ENCODE measurements around the gene MYMK.

The MYMK gene

GRCh38 chr9:133495327-133496293, 29.1 kb downstream of the MYMK start:
- DNase-seq (ENCODE audit: low read depth in 1 of 2, low spot score in 1 of 2), result no peak
- in situ Hi-C loops (cut with HindIII; ENCODE audit: low pct_unique_long_range_greater_than_20kb, low sequenced_read_pairs), result no loop called here
- TF ChIP-seq JUND (IDR thresholded peaks at IDR 0.05; ENCODE audit: low read depth), result no peak

GRCh38 chr9:133494636-133495326, 30.0 kb downstream of the MYMK start:
- in situ Hi-C loops (cut with HindIII; ENCODE audit: low pct_unique_long_range_greater_than_20kb, low sequenced_read_pairs), result no loop called here
- DNase-seq (ENCODE audit: low read depth in 1 of 2, low spot score in 1 of 2), result no peak
- no peak for TF ChIP-seq JUND (IDR thresholded peaks at IDR 0.05; ENCODE audit: low read depth)

GRCh38 chr9:133493845-133494540, 30.8 kb downstream of the MYMK start:
- no peak for DNase-seq (ENCODE audit: low read depth in 1 of 2, low spot score in 1 of 2)
- no peak for TF ChIP-seq JUND (IDR thresholded peaks at IDR 0.05; ENCODE audit: low read depth)
- in situ Hi-C loops (cut with HindIII; ENCODE audit: low pct_unique_long_range_greater_than_20kb, low sequenced_read_pairs), result no loop called here

GRCh38 chr9:133493428-133493827, 31.3 kb downstream of the MYMK start:
- in situ Hi-C loops (cut with HindIII; ENCODE audit: low pct_unique_long_range_greater_than_20kb, low sequenced_read_pairs), result no loop called here
- TF ChIP-seq JUND (IDR thresholded peaks at IDR 0.05; ENCODE audit: low read depth), result no peak
- no peak for DNase-seq (ENCODE audit: low read depth in 1 of 2, low spot score in 1 of 2)

GRCh38 chr9:133492061-133493021, 32.4 kb downstream of the MYMK start:
- DNase-seq (ENCODE audit: low read depth in 1 of 2, low spot score in 1 of 2), result no peak
- TF ChIP-seq JUND (IDR thresholded peaks at IDR 0.05; ENCODE audit: low read depth), result no peak
- in situ Hi-C loops (cut with HindIII; ENCODE audit: low pct_unique_long_range_greater_than_20kb, low sequenced_read_pairs), result no loop called here

GRCh38 chr9:133491656-133491925, 33.2 kb downstream of the MYMK start:
- TF ChIP-seq JUND (IDR thresholded peaks at IDR 0.05; ENCODE audit: low read depth), result no peak
- in situ Hi-C loops (cut with HindIII; ENCODE audit: low pct_unique_long_range_greater_than_20kb, low sequenced_read_pairs), result no loop called here
- no peak for DNase-seq (ENCODE audit: low read depth in 1 of 2, low spot score in 1 of 2)

GRCh38 chr9:133490865-133491655, 33.7 kb downstream of the MYMK start:
- no peak for TF ChIP-seq JUND (IDR thresholded peaks at IDR 0.05; ENCODE audit: low read depth)
- in situ Hi-C loops (cut with HindIII; ENCODE audit: low pct_unique_long_range_greater_than_20kb, low sequenced_read_pairs), result no loop called here

DNA sequence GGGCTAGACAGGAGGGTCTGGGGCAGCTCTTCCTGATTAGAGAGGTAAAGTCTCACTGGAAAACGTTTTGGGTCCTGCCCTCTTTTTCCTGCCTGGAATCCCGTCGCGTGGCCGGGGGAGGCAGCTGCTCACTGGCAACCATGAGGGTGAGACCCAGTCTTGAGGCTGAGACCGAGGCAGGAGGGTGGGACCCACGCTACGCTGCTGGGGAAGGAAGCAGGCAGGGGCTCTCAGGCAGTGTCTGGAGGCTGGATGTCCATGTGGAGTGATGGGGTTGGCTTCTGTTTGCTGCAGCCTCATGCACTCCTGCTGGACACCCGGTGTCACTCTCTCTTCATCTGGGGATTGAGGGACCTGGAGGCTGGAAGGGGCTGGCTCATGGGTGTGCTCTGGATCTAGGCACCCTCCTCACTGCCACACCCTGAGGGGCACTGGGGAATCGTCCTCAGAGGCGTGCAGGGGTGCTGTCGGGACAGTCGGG, 34.5 kb downstream of the MYMK start:
- TF ChIP-seq JUND (IDR thresholded peaks at IDR 0.05; ENCODE audit: low read depth), result no peak
- peak in 1 of 2 experiments; percentile 64 for DNase-seq (ENCODE audit: low read depth in 1 of 2, low spot score in 1 of 2)
- in situ Hi-C loops (cut with HindIII; ENCODE audit: low pct_unique_long_range_greater_than_20kb, low sequenced_read_pairs), result no loop called here

More at GRCh38 chr9:133490865-133491655, 33.7 kb downstream of the MYMK start:
- peak in 1 of 2 experiments; percentile 90 for DNase-seq (ENCODE audit: low read depth in 1 of 2, low spot score in 1 of 2)

DNA sequence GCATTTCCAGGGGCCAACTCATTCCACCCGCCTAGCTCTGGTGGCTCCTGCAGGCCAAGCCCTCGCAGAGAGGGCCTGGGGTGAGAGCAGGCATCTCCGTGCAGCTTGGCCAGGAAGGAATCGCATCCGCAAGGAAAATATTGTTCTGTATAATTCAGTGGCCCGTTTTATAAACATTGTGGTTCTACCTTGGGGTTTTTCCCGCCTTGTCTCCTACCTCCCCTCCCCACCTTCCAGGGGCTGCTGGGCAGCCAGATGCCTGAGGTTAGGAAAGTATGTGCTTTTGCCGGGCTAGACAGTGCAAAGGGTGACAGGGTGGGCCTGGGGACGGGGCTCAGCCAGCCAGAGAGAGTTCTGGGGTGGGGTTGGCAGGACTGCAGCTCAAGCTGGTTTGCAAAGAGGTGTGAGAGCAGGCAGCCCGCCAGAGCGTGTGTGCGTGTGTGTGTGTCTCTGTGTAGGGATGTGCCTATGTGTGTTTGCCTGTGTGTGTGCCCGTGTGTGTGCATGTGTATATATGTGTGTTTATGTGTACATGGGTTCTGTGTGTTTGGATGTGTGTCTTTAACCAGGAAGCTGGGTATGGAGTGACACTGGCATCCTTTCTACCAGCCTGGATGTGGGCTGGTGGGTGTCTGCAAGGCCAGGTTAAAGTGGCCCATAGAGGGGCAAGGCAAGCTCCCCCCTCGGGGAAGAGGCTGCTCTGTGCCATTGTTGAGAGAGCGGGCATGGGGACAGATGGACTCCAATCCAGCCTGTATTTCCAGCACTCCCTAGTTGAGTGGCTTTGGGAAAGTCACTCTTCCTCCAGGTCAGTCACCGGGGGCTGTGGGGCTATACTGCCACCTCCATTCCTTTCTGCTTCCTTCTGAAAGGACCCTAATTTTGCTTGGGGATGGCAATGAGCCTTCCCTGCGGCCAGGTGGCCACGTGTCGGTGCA, 35.2 kb downstream of the MYMK start:
- TF ChIP-seq JUND (IDR thresholded peaks at IDR 0.05; ENCODE audit: low read depth), result no peak
- DNase-seq (ENCODE audit: low read depth in 1 of 2, low spot score in 1 of 2), result no peak
- in situ Hi-C loops (cut with HindIII; ENCODE audit: low pct_unique_long_range_greater_than_20kb, low sequenced_read_pairs), result no loop called here

GRCh38 chr9:133488686-133489252, 36.0 kb downstream of the MYMK start:
- no peak for TF ChIP-seq JUND (IDR thresholded peaks at IDR 0.05; ENCODE audit: low read depth)
- in situ Hi-C loops (cut with HindIII; ENCODE audit: low pct_unique_long_range_greater_than_20kb, low sequenced_read_pairs), result no loop called here
- DNase-seq (ENCODE audit: low read depth in 1 of 2, low spot score in 1 of 2), result no peak
